HG02981 (cell line): ENCODE measurements around the gene EIF2B4.
"Not testable (repeated sequence)": the region's sequence is repeated elsewhere in the genome, so short reads cannot be mapped to it uniquely, and the experiment has no call there.

Experiments used
- ATAC-seq: cut with Tn5 transposase; IDR thresholded peaks from one replicate; pipeline ENCODE4 v1.9.1; 2021; ENCODE audit warnings: mild to moderate bottlenecking, moderate library complexity; ENCODE audit not compliant: unreplicated experiment

The EIF2B4 gene

DNA sequence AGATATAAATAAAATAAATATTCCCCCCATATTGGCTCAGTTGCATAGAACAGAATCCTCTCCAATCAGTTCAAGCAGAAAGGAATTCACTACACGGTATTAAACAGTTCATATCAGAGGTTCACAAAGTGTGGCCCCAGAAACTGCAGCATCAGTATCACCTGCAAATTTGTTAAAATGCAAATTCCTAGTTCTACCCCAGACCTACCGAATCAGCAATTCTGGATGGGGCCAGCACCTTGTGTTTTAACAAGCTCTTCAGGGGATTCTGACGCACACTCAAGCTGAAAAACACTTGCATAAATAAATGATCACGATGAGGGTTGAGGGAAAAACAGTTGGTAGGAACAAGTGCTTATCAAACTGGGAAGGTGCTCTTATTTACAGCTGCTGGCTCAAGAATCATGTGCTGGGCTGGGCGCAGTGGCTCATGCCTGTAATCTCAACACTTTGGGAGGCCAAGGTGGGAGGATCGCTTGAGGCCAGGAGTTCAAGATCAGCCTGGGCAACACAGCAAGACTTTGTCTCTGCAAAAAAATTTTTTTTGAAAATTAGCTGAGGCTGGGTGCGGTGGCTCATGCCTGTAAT, 19.9 kb downstream of the EIF2B4 start:
- ATAC-seq, result no peak

DNA sequence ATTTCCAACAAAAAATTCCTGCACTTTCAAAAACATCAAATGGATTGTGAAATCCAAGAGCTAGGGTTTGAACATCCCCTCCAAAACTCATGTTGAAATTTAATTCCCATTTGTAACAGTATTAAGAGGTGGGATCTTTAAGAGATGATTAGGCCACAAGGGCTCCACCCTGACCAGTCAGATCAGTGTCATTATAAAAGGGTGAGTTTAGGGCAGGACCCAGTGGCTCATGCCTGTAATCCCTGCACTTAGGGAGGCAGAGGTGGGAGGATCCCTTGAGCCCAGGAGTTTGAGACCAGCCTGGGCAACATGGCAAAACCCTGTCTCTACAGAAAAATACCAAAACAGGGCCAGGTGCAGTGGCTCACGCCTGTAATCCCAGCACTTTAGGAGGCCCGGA, 22.5 kb downstream of the EIF2B4 start:
- ATAC-seq, result no peak

DNA sequence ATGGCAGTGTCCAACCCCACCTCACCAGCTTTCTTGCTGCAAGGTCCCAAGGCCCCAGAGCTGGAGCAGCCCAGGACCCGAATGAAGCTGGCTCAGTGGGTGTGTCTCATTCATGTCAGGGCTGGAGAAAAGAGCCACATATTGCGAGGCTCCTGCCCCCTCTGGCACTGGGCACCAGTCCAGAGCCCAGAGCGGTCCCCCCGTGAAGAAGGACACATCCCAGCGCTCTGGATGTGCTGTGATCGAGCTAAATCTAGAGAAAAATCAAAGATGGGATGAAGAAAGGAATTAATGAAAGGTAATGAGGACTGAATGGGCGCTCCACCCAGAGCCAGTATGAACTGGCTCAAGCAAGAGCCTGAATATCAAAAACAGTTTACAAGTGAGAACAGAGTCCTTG, 34.0 kb downstream of the EIF2B4 start:
- no peak for ATAC-seq

DNA sequence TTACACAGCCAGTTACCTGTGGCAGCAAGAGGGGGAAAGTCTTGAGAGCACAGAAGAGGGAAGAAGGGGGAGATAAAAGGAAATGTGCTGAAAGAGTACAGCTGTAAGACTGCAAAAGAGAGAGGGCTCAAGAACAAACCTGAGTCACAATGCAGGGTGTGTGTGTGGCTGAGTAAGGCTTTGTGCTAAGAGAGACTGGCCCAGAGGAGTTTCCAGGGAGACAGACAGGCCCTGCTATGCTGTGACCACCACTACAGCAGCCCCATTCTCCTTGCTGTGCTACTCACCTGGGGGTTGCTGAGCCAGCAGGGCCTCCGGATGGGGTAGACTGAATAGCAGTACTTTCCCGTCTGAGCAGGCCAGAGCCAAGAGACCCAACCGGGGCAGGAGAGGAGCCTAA, 34.8 kb downstream of the EIF2B4 start:
- no peak for ATAC-seq

GRCh38 chr2:27324720-27325119, 45.4 kb downstream of the EIF2B4 start:
- ATAC-seq, result no peak

- no peak for ATAC-seq
Measured at GRCh38 chr2:27323596-27324285, 46.4 kb downstream of the EIF2B4 start.

GRCh38 chr2:27322766-27323595, 47.2 kb downstream of the EIF2B4 start, which contains the start of gene MPV17:
MPV17 (minus strand) TSS chr2:27323097; CDS start chr2:27322517, 580 bp downstream.
- peak; percentile 92 for ATAC-seq

- no peak for ATAC-seq
Measured at GRCh38 chr2:27322301-27322765, 47.8 kb downstream of the EIF2B4 start.

DNA sequence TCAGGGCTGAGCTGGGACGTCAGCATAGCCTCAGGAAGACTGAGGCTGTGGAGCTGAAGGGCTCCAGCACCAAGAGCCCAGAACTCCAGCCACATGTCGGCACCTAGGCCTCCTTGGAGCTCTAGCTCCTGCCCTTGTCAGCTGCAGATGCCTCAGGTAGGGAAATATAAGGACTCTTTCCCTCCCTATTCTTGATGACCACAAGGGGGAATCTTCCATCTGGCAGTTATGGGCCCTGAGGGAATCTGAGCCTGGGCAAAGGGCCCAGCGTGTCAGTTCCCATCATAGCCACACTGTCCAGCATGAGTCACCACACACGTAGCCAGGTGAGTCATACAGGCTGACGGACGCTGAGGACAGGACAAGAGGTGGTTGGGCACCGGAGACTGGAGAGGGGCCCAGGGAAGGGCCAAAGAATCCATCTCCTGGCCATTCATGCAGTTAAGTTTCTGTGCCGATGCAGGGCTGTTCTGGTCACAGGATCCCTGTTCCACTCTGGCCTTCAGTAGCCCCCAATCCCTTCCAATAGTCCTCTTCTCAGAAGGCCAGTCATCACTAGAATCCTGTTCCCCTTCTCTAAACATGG, 49.1 kb downstream of the EIF2B4 start:
- no peak for ATAC-seq

- ATAC-seq, result not testable (repeated sequence)
Measured at GRCh38 chr2:27319839-27320238, 50.3 kb downstream of the EIF2B4 start.

GRCh38 chr2:27316655-27317412, 53.3 kb downstream of the EIF2B4 start:
- no peak for ATAC-seq

DNA sequence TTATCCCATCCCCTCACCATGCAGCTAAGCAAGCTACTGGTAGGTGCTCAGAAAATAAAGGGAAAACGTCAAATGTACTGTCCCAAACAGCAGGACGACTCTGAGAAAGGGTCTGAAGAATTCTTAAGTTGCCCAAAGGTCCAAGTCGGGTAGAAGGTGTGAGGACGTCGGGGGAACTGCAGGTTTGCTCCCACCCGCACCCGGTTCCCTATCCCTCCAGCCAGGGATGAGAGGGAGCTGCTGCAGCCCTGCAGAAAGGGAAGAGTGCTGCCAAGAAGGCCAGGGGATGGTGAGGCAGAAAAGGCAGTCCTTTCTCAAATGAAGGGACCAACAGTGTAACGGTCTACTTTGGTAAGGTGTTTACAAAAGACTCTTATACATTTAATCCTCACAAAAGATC, 55.0 kb downstream of the EIF2B4 start:
- ATAC-seq, result no peak

- ATAC-seq, result no peak
Measured at GRCh38 chr2:27314709-27315108, 55.4 kb downstream of the EIF2B4 start.
